ENCODE data around the gene PPP1R3C. TPM values are rescaled to one million over a fixed set of nuclear protein-coding genes. Genes with fewer than 3 reads are reported as not detected.

Gene PPP1R3C
- total RNA-seq, 1 donor = 0.21 TPM

- Histone ChIP-seq H3K4me3 (ENCODE audit: low read length) (no peak overlapping the region), H3K9me3 (ENCODE audit: low read depth, low read length) (no peaks in the 10 kb centered on the region), H3K4me1 (ENCODE audit: insufficient read depth, low read length) (no peaks in the 10 kb centered on the region), H3K27me3 (ENCODE audit: insufficient read depth, low read length) (peaks cover 5% of the 10 kb centered on the region)
Measured at GRCh38 chr10:91614225-91614624, 18.6 kb downstream of the PPP1R3C start.

DNA sequence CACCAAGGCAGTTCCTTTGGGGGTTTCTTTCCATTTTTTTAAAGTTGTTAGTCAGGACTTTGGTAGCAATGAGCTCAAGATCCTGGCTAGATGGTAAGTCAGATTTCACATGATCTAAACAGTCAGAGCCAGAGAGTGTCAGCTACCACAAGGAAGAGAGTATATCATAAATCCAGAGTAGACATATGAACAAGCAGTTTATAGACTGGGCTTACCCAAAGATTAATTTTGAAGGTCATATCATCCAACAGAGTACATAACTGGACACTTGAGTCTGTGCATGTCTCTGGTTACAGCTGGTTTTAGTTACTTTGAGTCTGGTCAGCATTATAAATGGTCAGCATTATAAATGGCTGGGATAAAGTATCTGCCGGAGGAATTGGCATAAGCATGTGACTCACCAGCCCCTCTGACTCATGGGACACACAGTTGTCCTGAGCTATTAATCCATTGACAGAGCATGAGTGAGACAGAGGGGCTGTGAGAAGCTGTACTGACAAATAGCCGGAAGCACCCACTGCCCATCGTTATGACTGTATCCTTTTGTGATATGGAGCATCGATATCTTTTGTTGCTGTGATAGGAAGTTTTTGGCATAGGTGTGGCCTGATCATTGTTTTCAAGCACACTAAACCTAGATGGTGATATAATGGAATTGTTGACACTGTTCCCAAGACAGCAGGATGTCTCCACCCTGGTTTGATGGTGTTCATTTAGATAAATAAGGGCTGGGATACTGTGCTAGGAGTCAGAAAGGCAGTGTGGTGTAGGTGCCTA, 19.3 kb downstream of the PPP1R3C start:
- Histone ChIP-seq H3K4me3 (ENCODE audit: low read length) (no peak overlapping the region), H3K9me3 (ENCODE audit: low read depth, low read length) (no peaks in the 10 kb centered on the region)

GRCh38 chr10:91610919-91611318, 22.0 kb downstream of the PPP1R3C start:
- no peaks in the 10 kb centered on the region for H3K9me3 ChIP-seq (ENCODE audit: low read depth, low read length)
- H3K4me3 ChIP-seq (ENCODE audit: low read length) = no peak overlapping the region
- H3K4me1 ChIP-seq (ENCODE audit: insufficient read depth, low read length) = no peaks in the 10 kb centered on the region
- no peaks in the 10 kb centered on the region for H3K27me3 ChIP-seq (ENCODE audit: insufficient read depth, low read length)

More for the DNA sequence above, 19.3 kb downstream of the PPP1R3C start:
- Histone ChIP-seq H3K4me1 (ENCODE audit: insufficient read depth, low read length) (no peaks in the 10 kb centered on the region), H3K27me3 (ENCODE audit: insufficient read depth, low read length) (peaks cover 5% of the 10 kb centered on the region)

- no peaks in the 10 kb centered on the region for H3K27me3 ChIP-seq (ENCODE audit: insufficient read depth, low read length)
- H3K9me3 ChIP-seq (ENCODE audit: low read depth, low read length) = no peaks in the 10 kb centered on the region
- H3K4me1 ChIP-seq (ENCODE audit: insufficient read depth, low read length) = no peaks in the 10 kb centered on the region
- no peak overlapping the region for H3K4me3 ChIP-seq (ENCODE audit: low read length)
Measured at GRCh38 chr10:91610444-91610843, 22.4 kb downstream of the PPP1R3C start.

DNA sequence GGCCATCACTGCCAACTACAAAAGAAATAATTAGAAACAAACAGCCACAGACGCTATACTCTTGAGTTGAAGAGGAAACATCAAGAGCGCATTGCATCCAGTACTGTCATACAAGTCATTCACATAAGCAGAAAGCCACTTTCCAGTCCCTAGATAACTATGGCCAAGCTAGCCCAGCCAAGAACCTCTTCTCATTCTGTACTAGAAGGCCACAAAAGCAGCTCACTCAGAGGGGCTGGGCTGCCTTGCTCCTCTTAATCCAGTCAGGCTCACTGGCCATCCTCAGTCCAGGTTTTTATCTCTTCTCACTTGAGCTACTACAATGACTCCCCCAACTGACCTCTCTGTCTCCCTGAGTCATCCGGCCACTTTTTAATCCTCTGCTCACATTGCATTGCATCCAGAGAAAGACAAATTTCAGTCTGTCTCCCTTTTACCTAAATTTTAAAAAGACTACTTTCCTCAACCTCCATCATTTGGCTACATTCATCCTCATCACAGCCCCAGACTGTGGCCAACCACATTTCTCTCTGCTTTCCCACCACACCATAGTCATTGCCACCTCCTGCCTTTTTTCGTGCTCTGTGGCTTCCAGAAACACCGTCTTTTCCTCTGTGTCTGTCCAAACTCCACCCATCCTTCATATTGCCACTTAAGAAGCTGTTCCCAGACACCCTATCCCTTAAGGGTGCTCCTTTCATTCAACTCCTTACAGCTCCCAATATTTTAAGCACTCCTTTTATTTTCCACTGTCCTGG, 25.0 kb downstream of the PPP1R3C start:
- no peaks in the 10 kb centered on the region for H3K9me3 ChIP-seq (ENCODE audit: low read depth, low read length)
- no peaks in the 10 kb centered on the region for H3K4me1 ChIP-seq (ENCODE audit: insufficient read depth, low read length)
- no peak overlapping the region for H3K4me3 ChIP-seq (ENCODE audit: low read length)
- no peaks in the 10 kb centered on the region for H3K27me3 ChIP-seq (ENCODE audit: insufficient read depth, low read length)

DNA sequence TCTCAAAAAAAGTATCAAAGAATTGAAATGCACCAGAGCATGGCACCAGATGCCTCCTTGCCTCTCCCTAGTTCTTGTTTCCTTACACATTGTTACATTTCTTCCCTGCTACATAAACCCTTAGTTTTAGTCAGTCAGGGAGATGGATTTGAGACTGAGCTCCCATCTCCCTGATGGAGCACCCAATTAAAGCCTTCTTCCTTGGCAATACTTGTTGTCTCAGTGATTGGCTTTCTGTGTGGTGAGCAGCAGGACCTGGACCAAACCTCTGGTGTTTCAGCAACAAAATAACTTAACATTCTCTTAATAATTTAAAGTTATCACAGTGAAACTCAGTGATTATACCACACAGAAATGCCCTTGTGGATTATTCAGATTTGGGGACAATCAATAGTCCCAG, 26.9 kb downstream of the PPP1R3C start:
- Histone ChIP-seq H3K9me3 (ENCODE audit: low read depth, low read length) (no peaks in the 10 kb centered on the region), H3K4me3 (ENCODE audit: low read length) (no peak overlapping the region), H3K27me3 (ENCODE audit: insufficient read depth, low read length) (no peaks in the 10 kb centered on the region), H3K4me1 (ENCODE audit: insufficient read depth, low read length) (no peaks in the 10 kb centered on the region)

GRCh38 chr10:91604553-91605534, 28.0 kb downstream of the PPP1R3C start:
- no peaks in the 10 kb centered on the region for H3K27me3 ChIP-seq (ENCODE audit: insufficient read depth, low read length)
- H3K4me3 ChIP-seq (ENCODE audit: low read length) = no peak overlapping the region
- no peaks in the 10 kb centered on the region for H3K4me1 ChIP-seq (ENCODE audit: insufficient read depth, low read length)
- H3K9me3 ChIP-seq (ENCODE audit: low read depth, low read length) = no peaks in the 10 kb centered on the region

DNA sequence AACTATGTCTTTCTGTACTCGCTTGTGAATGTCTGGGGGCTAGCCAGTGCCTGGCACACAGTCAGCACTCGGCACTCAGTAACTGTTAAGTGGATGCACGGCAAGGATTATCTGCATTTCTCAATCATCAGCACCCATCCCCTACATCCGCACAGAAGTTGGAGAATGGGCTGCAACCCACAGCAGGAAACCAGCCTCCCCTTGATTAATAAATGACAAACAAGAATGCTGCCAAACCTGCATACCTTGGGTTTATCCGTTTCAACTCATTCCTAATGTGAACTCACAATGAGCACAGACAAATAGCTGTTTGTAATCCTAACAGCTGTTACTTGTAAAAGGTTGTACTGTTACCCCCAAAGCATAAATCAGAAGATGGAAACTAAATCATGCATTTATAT, 28.9 kb downstream of the PPP1R3C start:
- no peak overlapping the region for H3K4me3 ChIP-seq (ENCODE audit: low read length)
- H3K4me1 ChIP-seq (ENCODE audit: insufficient read depth, low read length) = no peaks in the 10 kb centered on the region
- no peaks in the 10 kb centered on the region for H3K9me3 ChIP-seq (ENCODE audit: low read depth, low read length)
- H3K27me3 ChIP-seq (ENCODE audit: insufficient read depth, low read length) = no peaks in the 10 kb centered on the region

DNA sequence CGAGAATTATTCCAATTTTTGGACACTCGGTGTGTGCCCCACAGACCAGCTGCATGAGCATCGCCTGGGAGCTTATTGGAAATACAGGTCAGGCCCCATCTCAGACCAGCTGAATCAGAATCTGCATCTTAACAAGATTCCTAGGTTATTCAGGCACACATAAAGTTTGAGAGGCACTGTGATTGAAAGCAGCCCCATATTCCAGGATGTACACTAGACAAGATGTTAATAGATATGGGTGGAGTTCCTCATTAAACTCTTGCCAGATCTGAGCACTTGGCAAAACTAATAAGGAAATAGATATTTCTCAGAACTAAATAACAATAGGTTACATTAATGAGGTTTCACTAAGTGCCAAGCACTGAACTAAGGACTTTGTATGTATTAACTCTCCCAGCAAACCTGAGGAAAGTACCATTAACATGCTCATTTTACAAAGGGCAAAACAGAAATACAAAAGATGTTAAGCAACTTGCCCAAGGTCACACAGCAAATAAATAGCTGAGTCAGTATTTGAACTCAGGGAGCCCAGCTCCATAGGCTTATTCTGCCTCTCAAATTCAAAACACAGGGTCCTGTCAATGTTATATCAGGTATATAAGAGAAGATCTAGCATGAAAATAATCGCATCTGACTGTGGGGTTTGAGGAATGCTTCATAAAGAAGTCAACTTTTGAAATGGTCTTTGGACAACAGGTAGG, 29.9 kb downstream of the PPP1R3C start:
- H3K4me1 ChIP-seq (ENCODE audit: insufficient read depth, low read length) = no peaks in the 10 kb centered on the region
- no peaks in the 10 kb centered on the region for H3K27me3 ChIP-seq (ENCODE audit: insufficient read depth, low read length)
- no peak overlapping the region for H3K4me3 ChIP-seq (ENCODE audit: low read length)
- no peaks in the 10 kb centered on the region for H3K9me3 ChIP-seq (ENCODE audit: low read depth, low read length)

DNA sequence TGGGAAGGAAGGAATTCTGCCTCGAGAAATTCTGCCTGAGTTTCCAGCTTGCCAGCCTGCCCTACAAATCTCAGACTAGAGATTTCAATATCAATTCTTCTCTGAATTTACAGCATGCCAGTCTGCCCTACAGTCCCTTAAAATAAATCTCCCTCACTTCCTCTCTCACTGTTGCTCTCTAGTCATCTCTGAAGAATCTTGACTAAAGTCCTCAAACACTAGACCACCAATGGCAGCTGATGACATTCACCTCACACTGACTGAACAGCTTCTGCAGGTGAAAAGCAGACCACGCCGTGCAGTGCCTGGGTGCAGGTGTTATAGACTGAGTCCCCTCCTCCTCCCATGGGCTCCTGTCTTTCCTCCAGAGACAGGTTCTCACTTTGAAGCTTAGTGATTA, 30.4 kb downstream of the PPP1R3C start:
- Histone ChIP-seq H3K4me3 (ENCODE audit: low read length) (no peak overlapping the region), H3K4me1 (ENCODE audit: insufficient read depth, low read length) (no peaks in the 10 kb centered on the region), H3K27me3 (ENCODE audit: insufficient read depth, low read length) (no peaks in the 10 kb centered on the region), H3K9me3 (ENCODE audit: low read depth, low read length) (no peaks in the 10 kb centered on the region)

DNA sequence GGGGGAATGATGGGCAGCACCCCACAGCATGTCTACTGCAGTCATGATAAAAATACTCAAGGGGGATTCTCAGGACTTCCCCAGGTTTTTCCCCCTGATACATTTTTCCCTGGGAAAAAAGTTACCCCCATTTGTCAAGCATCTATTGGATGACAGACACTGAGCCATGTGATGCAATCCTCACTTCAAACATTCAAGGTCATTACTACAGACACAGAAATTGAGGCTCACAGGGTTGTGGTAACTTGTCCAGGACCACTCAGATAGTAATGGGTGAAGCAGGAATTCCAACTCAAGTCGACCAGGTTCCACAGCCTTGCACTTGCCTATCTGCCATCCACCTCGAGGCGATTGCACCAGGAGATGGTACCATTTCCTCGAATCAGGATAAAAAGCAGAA, 31.7 kb downstream of the PPP1R3C start:
- Histone ChIP-seq H3K27me3 (ENCODE audit: insufficient read depth, low read length) (no peaks in the 10 kb centered on the region), H3K4me1 (ENCODE audit: insufficient read depth, low read length) (no peaks in the 10 kb centered on the region), H3K9me3 (ENCODE audit: low read depth, low read length) (no peaks in the 10 kb centered on the region), H3K4me3 (ENCODE audit: low read length) (no peak overlapping the region)

DNA sequence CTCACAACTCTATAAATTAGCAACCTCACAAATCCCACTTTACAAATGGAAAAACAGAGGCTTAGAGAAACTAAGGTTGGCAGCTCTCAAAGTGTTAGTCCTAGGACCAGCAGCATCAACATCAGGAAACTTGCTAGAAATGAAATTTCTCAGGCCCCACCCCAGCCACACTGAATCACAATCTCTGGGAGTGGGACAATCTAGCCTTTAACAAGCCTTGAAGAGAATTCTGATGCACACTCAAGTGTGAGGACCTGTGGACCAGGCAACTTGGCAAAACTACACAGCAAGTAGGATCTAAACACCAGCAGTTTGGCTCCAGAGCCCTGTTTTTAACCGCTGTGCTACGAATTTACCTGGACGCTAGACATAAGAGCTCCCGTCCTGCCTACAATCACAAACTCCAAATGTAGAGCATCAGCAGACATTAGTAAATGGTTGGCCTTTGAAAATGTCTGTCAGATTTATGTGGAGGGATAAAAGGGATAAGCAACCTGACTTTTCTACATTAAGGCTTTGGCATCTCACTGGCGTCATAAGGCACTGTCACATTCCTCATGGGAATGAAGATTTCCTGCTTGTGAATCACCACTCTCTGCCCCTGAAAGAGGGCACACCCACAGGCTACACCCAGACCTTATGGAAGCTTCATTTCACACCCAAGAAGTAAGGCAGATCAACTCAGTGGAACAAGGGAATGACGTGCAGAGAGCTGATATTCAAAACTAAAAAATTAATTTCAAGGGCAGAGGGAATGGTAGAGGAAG, 34.5 kb downstream of the PPP1R3C start:
- Histone ChIP-seq H3K4me1 (ENCODE audit: insufficient read depth, low read length) (no peaks in the 10 kb centered on the region), H3K27me3 (ENCODE audit: insufficient read depth, low read length) (no peaks in the 10 kb centered on the region), H3K9me3 (ENCODE audit: low read depth, low read length) (no peaks in the 10 kb centered on the region), H3K4me3 (ENCODE audit: low read length) (no peak overlapping the region)

DNA sequence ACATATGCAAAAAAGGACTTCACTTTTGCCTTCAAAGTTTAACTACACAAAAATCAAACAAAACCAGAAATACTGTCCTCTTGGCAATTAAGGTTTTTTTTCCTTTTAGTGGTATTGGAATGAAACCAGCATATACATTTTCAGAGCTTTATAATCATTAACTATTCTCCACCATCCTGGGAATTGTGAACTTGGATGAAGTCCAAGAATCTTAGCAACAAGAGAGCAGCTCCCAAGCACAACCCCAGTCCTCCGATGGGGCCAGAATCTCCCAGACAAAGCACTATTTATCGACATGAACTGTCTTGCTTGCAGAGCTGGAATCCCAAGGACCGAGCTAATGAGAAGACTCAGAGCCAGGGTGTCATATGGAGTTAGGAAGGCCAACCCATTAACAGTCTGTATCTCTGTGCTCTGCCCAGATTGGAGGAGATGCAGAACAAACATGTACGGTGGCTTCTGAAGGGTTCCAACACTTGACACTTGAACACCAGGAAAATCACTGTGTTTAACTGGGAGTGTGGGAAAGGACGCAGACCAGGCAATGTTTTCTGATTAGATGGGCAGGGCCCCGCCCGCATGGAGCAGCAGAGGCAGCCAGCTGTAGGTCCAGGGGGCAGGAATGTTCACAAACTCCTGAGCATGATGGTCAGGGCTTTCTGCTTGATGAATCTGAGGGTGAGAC, 35.5 kb downstream of the PPP1R3C start:
- H3K4me1 ChIP-seq (ENCODE audit: insufficient read depth, low read length) = no peaks in the 10 kb centered on the region
- no peaks in the 10 kb centered on the region for H3K9me3 ChIP-seq (ENCODE audit: low read depth, low read length)
- no peaks in the 10 kb centered on the region for H3K27me3 ChIP-seq (ENCODE audit: insufficient read depth, low read length)
- no peak overlapping the region for H3K4me3 ChIP-seq (ENCODE audit: low read length)
